ENCODE data around the gene ANKRD44.

GRCh38 chr2:197217541-197217940 lies 93.0 kb downstream of the ANKRD44 start:
- no peak for TF ChIP-seq CTCF (IDR thresholded peaks at IDR 0.05; ENCODE audit: borderline replicate concordance, extremely low read depth, low read length, poor library complexity, severe bottlenecking)
- no peak for TF ChIP-seq EZH2 (IDR thresholded peaks at IDR 0.05; ENCODE audit: borderline replicate concordance, low read depth, low read length, severe bottlenecking)
